CD14-positive monocyte (primary cell): ENCODE results near the gene CCDC68. TPM values are rescaled to one million over a fixed set of nuclear protein-coding genes. Genes with fewer than 3 reads are reported as not detected.

Experiments
- DNase-seq, 3 donors: peaks; one replicate each; pipeline ENCODE4 v3.0.0-alpha.2; 2011 to 2022
- H2AFZ ChIP-seq: 2 replicates; pipeline ENCODE4 v1.6.0; 2012; ENCODE audit warnings: mild to moderate bottlenecking, low read depth, low read length, inconsistent platforms; ENCODE audit not compliant: insufficient read depth, poor library complexity, severe bottlenecking
- H3K27ac ChIP-seq, 2 donors: 1 replicate in 1 of 2; 2 replicates in 1 of 2; pipeline ENCODE4 v1.5.1; 2012 to 2013; ENCODE audit warnings: low read length in 2 of 2, control low read depth in 1 of 2, inconsistent platforms in 1 of 2, low read depth in 1 of 2, mild to moderate bottlenecking in 1 of 2
- H3K27me3 ChIP-seq, 2 donors: one replicate each; pipeline versions ENCODE4 v1.6.0 to v1.6.1; 2011 to 2013; ENCODE audit warnings: low read length in 2 of 2; ENCODE audit not compliant: control insufficient read depth in 2 of 2, insufficient read depth in 2 of 2
- H3K36me3 ChIP-seq, 2 donors: replicated peaks in 1 of 2; 1 replicate in 1 of 2; 2 replicates in 1 of 2; pipeline versions ENCODE4 v1.5.1 to v1.6.1; 2012 to 2013; ENCODE audit warnings: low read length in 2 of 2, control low read depth in 1 of 2, inconsistent platforms in 1 of 2, mild to moderate bottlenecking in 1 of 2; ENCODE audit not compliant: insufficient read depth in 2 of 2, control insufficient read depth in 1 of 2
- H3K4me1 ChIP-seq, 2 donors: 1 replicate in 1 of 2; 2 replicates in 1 of 2; pipeline versions ENCODE4 v1.5.1 to v1.6.1; 2012 to 2013; ENCODE audit warnings: low read length in 2 of 2, control low read depth in 1 of 2, inconsistent platforms in 1 of 2, mild to moderate bottlenecking in 1 of 2, moderate library complexity in 1 of 2; ENCODE audit not compliant: insufficient read depth in 2 of 2, control insufficient read depth in 1 of 2
- H3K4me2 ChIP-seq: replicated peaks from 2 replicates; pipeline ENCODE3; 2012; ENCODE audit warnings: low read length, moderate library complexity, mild to moderate bottlenecking; ENCODE audit not compliant: poor library complexity, severe bottlenecking; ENCODE audit errors: extremely low read depth
- H3K4me3 ChIP-seq, 3 experiments: fragments of 200-600 bp in 1 of 3; sonication (generic) in 1 of 3; replicated peaks in 1 of 3; 1 replicate in 2 of 3; 2 replicates in 1 of 3; pipeline ENCODE4 v1.5.1; 2011 to 2013; ENCODE audit warnings: low read length in 3 of 3, mild to moderate bottlenecking in 3 of 3, control low read depth in 2 of 3, low read depth in 2 of 3, inconsistent platforms in 1 of 3, moderate library complexity in 1 of 3
- H3K79me2 ChIP-seq: 2 replicates; pipeline ENCODE4 v1.6.0; 2012; ENCODE audit warnings: mild to moderate bottlenecking, control low read depth, inconsistent platforms, low read length, moderate library complexity; ENCODE audit not compliant: insufficient read depth
- H3K9ac ChIP-seq: 2 replicates; pipeline ENCODE4 v1.6.0; 2017; ENCODE audit warnings: low read length, mild to moderate bottlenecking; ENCODE audit not compliant: insufficient read depth, poor library complexity, severe bottlenecking
- H3K9me3 ChIP-seq, 2 donors: replicated peaks in 1 of 2; 1 replicate in 1 of 2; 2 replicates in 1 of 2; pipeline versions ENCODE4 v1.5.1 to v1.6.1; 2012 to 2013; ENCODE audit warnings: low read length in 2 of 2, control low read depth in 1 of 2; ENCODE audit not compliant: control insufficient read depth in 1 of 2, insufficient read depth in 1 of 2
- H4K20me1 ChIP-seq: 2 replicates; pipeline ENCODE4 v1.6.0; 2012; ENCODE audit warnings: mild to moderate bottlenecking, low read length, control low read depth, moderate library complexity; ENCODE audit not compliant: insufficient read depth
- H3K27ac Mint-ChIP-seq, 7 donors: one replicate each; pipeline ENCODE4 v1.8.0; 2020; ENCODE audit warnings: mild to moderate bottlenecking in 7 of 7, mixed read lengths in 7 of 7, moderate library complexity in 6 of 7, inconsistent platforms in 2 of 7
- H3K27me3 Mint-ChIP-seq, 3 donors: one replicate each; pipeline ENCODE4 v1.8.0; 2021 to 2022; ENCODE audit warnings: low read depth in 3 of 3, mild to moderate bottlenecking in 3 of 3, mixed read lengths in 3 of 3, moderate library complexity in 3 of 3, inconsistent platforms in 1 of 3
- H3K36me3 Mint-ChIP-seq, 2 donors: one replicate each; pipeline ENCODE4 v1.8.0; 2020; ENCODE audit warnings: mixed read lengths in 2 of 2, inconsistent platforms in 1 of 2, mild to moderate bottlenecking in 1 of 2
- H3K4me1 Mint-ChIP-seq: one replicate; pipeline ENCODE4 v1.8.0; 2020; ENCODE audit warnings: mild to moderate bottlenecking, mixed read lengths
- H3K4me3 Mint-ChIP-seq, 2 donors: one replicate each; pipeline ENCODE4 v1.8.0; 2020; ENCODE audit warnings: mild to moderate bottlenecking in 2 of 2, mixed read lengths in 2 of 2, moderate library complexity in 1 of 2
- H3K9me3 Mint-ChIP-seq, 7 donors: one replicate each; pipeline ENCODE4 v1.8.0; 2020 to 2022; ENCODE audit warnings: mixed read lengths in 7 of 7, mild to moderate bottlenecking in 6 of 7, moderate library complexity in 6 of 7, inconsistent platforms in 2 of 7
- WGBS: methylation state at CpG from one replicate; pipeline ENCODE4 v1.1.5; 2013; ENCODE audit warnings: missing lambda C conversion rate; ENCODE audit not compliant: insufficient coverage; 5-methylcytosine and 5-hydroxymethylcytosine counted together
- intact Hi-C, 2 donors: fragments of 100-400 bp; cut with micrococcal nuclease; formaldehyde crosslinking; loops; one replicate each; pipeline versions ENCODE4 v1.15.0 to v1.15.1; 2023
- polyA plus RNA-seq, 3 donors: library from polyadenylated mRNA; depleted of rRNA in 1 of 3; unstranded in 2 of 3; stranded (reverse) in 1 of 3; fragments of 300-500 nt in 2 of 3; fragments of >200 nt in 1 of 3; fragmentation: Illumina TruSeq in 2 of 3; gene quantifications; 1 replicate in 2 of 3; 2 replicates in 1 of 3; pipeline ENCODE4 v1.2.3, GENCODE V29; 2012 to 2021
- TF ChIP-seq, protein P1 (sequence below): fragments of 200-600 bp; IDR thresholded peaks from one replicate; pipeline ENCODE4 v1.8.0; 2022; ENCODE audit warnings: antibody characterized with exemption, mild to moderate bottlenecking

The CCDC68 gene
- polyA plus RNA-seq, 3 donors: 0.09 to 0.15 TPM; not detected in 1

DNA sequence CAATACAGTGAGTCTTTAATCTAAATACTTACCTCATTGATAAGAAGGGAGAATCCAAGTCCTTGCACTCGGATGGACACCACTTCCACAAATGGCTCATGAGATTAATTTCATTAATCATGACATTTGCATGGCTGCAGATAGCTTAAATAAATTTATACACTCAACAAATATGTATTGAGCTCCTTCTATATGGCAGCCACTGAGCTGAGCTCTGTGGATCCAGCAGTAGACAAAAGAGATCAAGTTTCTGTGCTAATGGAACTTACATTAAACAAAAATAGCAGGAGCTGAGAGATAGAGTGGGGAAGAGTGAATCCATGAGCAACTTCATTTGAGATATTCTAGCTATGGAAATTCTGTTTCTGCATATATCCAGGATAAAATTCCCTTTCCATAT is 86.6 kb downstream of the CCDC68 start:
- intact Hi-C loops: no loop called here
- no peak overlapping the region for H2AFZ ChIP-seq
- no peaks in the 10 kb centered on the region for H3K36me3 ChIP-seq
- no CpG with 5 or more reads among the region's 1 CpG for WGBS
- Mint-ChIP-seq H3K27me3 (peaks cover under 1 to 5% (median 3%) of the 10 kb centered on the region in 3 donors), H3K9me3 (peaks cover 0 to 6% (median 0%) of the 10 kb centered on the region in 7 donors), H3K4me1 (no peaks in the 10 kb centered on the region), H3K27ac (no peak overlapping the region), H3K4me3 (no peak overlapping the region), H3K36me3 (no peaks in the 10 kb centered on the region)
- no peaks in the 10 kb centered on the region for H3K9me3 ChIP-seq
- DNase-seq: no peak
- no peaks in the 10 kb centered on the region for H4K20me1 ChIP-seq
- H3K9ac ChIP-seq: no peak overlapping the region
- no peaks in the 10 kb centered on the region for H3K79me2 ChIP-seq
- H3K4me1 ChIP-seq: no peaks in the 10 kb centered on the region
- no peak overlapping the region for H3K4me2 ChIP-seq
- TF ChIP-seq, protein P1, sequence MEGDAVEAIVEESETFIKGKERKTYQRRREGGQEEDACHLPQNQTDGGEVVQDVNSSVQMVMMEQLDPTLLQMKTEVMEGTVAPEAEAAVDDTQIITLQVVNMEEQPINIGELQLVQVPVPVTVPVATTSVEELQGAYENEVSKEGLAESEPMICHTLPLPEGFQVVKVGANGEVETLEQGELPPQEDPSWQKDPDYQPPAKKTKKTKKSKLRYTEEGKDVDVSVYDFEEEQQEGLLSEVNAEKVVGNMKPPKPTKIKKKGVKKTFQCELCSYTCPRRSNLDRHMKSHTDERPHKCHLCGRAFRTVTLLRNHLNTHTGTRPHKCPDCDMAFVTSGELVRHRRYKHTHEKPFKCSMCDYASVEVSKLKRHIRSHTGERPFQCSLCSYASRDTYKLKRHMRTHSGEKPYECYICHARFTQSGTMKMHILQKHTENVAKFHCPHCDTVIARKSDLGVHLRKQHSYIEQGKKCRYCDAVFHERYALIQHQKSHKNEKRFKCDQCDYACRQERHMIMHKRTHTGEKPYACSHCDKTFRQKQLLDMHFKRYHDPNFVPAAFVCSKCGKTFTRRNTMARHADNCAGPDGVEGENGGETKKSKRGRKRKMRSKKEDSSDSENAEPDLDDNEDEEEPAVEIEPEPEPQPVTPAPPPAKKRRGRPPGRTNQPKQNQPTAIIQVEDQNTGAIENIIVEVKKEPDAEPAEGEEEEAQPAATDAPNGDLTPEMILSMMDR: no peak
- H3K27ac ChIP-seq: no peak overlapping the region
- H3K4me3 ChIP-seq: no peak overlapping the region
- H3K27me3 ChIP-seq: no peaks in the 10 kb centered on the region

DNA sequence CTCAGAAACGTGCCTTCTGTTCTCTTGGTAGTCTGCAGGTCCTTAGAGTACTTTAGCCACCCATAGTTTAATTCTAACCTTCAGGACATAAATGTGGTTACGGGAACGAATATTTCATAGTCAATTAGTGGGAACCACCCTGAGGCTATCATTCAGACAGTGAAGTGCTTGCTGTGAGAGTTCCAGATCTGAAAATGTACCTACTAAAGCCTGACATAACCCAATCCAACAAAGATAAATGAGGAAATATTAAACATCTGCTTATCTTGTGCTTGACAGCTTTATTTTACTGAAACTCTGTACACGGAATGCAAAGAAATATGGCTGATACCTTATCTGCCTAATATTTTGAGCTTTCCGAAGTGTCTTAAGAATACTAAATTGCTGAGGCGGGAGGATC is 88.0 kb downstream of the CCDC68 start:
- Histone ChIP-seq H3K79me2 (no peaks in the 10 kb centered on the region), H2AFZ (no peak overlapping the region), H4K20me1 (no peaks in the 10 kb centered on the region), H3K4me1 (no peaks in the 10 kb centered on the region), H3K27ac (no peak overlapping the region), H3K9ac (no peak overlapping the region), H3K4me3 (no peak overlapping the region), H3K36me3 (no peaks in the 10 kb centered on the region), H3K9me3 (no peaks in the 10 kb centered on the region), H3K27me3 (no peaks in the 10 kb centered on the region), H3K4me2 (no peak overlapping the region)
- 92% methylated on average over 2 of the region's 6 CpGs for WGBS
- Mint-ChIP-seq H3K4me3 (no peak overlapping the region), H3K27ac (no peak overlapping the region), H3K9me3 (peaks cover 0 to 10% (median 6%) of the 10 kb centered on the region in 7 donors), H3K4me1 (no peaks in the 10 kb centered on the region), H3K36me3 (no peaks in the 10 kb centered on the region), H3K27me3 (peaks cover 2 to 5% (median 3%) of the 10 kb centered on the region in 3 donors)
- intact Hi-C loops: no loop called here
- DNase-seq: no peak
- TF ChIP-seq, protein P1: no peak
